A673 (cell line): ENCODE data around the gene ARF4.

Experiments used
- CTCF ChIP-seq: fragments of 300-800, 200-600 bp; sonication (generic); conservative IDR thresholded peaks from 2 replicates; pipeline ENCODE4 v1.5.1; 2017; ENCODE audit warnings: low read depth, mild to moderate bottlenecking, antibody characterized with exemption, low read length, moderate library complexity, mixed read lengths
- EZH2 ChIP-seq: fragments of 200-600 bp; sonication (generic); IDR thresholded peaks from 2 replicates; pipeline ENCODE4 v1.6.1; 2017; ENCODE audit warnings: borderline replicate concordance, low read depth, mild to moderate bottlenecking, mixed read lengths, antibody characterized with exemption, low read length; ENCODE audit not compliant: poor library complexity, severe bottlenecking

GRCh38 chr3:57600195-57600594 lies 3.1 kb upstream of the ARF4 start:
- TF ChIP-seq CTCF (no peak), EZH2 (no peak)
